Measurements from ENCODE around the gene LRRC57.
A peak's percentile ranks its signal among the peaks of the same experiment; 100 is the strongest.
"Not testable (repeated sequence)": the region's sequence is repeated elsewhere in the genome, so short reads cannot be mapped to it uniquely, and the experiment has no call there.

Gene LRRC57

DNA sequence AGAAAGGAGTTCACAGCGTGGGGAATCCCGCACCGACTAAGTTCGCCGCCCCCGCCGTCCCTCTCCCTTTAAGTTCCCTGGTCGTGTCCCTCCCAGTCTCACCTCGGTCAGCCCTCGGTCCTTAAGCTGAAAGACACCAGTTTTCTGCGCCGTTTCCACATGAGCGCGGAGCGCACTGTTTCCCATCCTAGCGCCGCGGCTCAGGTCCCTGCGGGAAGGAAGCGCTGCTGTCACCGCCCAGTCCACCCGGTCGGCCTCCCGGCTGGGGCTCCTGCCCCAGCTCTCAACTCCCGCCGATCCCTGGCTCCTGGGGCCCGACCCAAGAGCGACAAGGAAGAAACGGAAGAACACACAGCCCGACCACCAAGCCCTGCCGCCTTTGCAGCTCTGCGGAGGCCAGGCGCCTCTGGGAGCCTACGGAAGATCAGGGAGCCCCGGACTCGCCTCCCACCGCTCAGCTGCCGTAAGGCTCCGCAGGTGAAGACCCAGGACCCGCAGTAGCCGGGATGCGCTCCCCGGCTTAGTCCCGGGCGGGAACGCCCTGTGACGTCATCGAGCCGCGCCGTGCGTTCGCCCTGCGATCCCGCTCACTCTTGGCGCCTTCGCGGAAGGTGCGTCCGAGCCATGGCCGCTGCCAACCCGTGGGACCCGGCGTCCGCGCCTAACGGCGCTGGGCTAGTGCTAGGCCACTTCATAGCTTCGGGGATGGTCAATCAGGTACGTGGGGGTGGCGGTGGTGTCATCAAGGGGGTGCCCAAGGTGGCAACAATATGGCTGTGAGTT, at the start of gene LRRC57, which contains the start of gene HAUS2:
Gene LRRC57, minus strand, starts transcription at position 545 of the 783 bp plus-strand sequence. Its CDS starts 359 bp downstream, at position 186.
Gene HAUS2, plus strand, starts transcription at position 590 of the 783 bp plus-strand sequence. Its CDS starts 35 bp downstream, at position 625.
- DNase-seq (ENCODE audit: low read depth): peak; percentile 53

DNA sequence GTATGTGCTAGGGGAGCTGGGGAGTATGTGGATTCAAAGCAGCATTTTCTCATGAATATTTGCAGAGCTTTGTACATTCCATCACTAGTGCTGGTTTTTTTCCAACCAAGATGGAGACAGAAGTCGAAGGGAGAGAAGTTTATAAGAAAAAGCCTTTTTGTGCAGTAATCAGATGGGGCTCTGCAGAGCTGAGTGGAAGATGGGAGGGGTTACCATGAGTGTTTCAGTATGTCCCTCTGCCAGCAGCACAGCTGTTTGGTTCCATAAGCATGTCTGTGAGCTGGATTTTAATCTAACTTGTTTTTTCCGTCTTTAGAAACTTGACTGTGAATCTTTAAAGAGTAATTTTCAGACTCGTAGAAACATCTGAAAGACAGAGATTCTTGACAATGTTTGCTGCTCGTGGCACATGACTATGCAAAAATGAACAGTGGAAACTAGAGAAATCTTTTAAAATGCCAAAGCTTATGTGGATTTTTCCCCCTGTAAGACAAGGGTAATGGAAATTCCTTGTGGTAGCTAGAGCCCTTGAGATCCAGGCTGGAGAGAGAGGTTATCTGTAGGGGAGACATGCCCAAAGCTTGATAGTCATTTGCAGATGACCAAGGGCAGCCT, 47.1 kb upstream of the LRRC57 start:
- DNase-seq (ENCODE audit: low read depth): no peak

- DNase-seq (ENCODE audit: low read depth): no peak
Observed at GRCh38 chr15:42594095-42594494, 45.5 kb upstream of the LRRC57 start.

DNA sequence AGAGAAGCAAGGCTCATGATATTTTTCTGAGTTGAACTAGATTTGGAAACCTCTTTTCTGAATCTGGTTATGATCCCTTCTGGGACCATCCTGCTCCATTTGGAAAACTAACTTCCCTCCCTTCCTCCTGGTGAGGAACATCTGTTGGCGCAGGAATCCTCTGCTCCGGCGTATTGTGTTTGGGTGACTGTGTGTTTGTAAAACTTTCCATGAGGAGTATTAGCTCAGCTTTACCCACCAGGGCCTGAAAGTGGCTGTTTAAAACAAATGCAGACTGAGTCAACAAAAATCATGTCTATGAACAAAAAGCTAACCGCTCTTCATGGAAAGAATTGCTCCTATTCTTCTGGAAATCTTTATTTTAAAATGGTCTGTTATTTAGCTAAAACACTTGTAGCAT, 44.5 kb upstream of the LRRC57 start:
- no peak for DNase-seq (ENCODE audit: low read depth)

- no peak for DNase-seq (ENCODE audit: low read depth)
Observed at GRCh38 chr15:42592716-42593115, 44.1 kb upstream of the LRRC57 start.

- no peak for DNase-seq (ENCODE audit: low read depth)
Observed at GRCh38 chr15:42591238-42591934, 42.8 kb upstream of the LRRC57 start.

GRCh38 chr15:42590619-42591237, 42.1 kb upstream of the LRRC57 start:
- no peak for DNase-seq (ENCODE audit: low read depth)

- DNase-seq (ENCODE audit: low read depth): no peak
Observed at GRCh38 chr15:42584031-42584765, 35.6 kb upstream of the LRRC57 start.

GRCh38 chr15:42582569-42583375, 34.2 kb upstream of the LRRC57 start:
- DNase-seq (ENCODE audit: low read depth): no peak

- DNase-seq (ENCODE audit: low read depth): no peak
Observed at GRCh38 chr15:42581272-42581730, 32.7 kb upstream of the LRRC57 start.

DNA sequence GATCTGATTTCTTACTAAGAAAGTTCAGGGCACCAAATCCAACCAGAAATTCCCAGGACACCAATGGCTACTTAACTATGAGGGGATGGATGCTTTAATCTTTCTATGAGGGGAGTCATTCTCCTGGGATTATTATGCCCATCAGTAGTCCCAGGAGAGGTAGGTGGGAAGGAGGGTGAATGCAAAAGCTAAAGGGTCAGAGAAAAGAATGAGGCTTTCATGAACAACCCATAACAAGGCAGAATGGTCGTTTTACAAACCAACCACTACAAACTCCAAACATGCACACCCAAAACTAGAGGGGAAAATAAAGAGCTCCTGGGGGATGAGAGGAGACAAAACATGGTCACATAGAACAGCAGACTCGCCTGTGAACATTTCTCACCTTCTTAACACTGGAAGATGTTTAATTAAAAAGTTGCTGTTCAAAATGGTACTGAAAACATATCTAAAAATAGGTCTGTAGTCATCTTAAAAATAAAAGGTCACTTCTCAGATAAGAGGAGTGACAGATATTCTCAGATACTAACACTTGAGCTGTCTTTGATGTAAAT, 30.5 kb upstream of the LRRC57 start:
- DNase-seq (ENCODE audit: low read depth): no peak

DNA sequence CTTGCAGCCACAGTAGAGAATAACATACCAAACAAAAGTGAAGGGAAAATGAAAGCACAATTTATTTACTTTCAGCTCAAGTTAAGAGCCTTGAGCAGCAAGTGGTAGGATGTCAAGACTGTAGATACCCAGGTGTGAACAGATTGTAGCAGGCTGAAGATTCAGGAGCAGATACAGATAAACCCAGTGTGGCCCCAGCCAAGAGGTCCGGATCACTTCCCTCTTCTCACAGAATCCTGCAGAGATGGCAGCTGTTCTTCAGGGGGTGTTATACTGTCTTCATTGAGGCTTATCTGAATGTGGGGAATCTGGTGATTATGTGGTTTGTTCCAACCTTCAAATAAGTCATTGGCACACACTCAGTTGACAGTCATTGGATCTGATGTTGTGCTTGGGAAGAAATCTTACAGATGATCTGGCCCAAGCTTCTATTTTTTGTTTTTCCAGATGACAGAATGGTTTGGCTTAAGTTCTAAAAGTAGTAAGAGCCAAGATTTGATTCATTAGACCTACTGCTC, 29.0 kb upstream of the LRRC57 start:
- DNase-seq (ENCODE audit: low read depth): no peak

- DNase-seq (ENCODE audit: low read depth): no peak
Observed at GRCh38 chr15:42576776-42577175, 28.2 kb upstream of the LRRC57 start.

DNA sequence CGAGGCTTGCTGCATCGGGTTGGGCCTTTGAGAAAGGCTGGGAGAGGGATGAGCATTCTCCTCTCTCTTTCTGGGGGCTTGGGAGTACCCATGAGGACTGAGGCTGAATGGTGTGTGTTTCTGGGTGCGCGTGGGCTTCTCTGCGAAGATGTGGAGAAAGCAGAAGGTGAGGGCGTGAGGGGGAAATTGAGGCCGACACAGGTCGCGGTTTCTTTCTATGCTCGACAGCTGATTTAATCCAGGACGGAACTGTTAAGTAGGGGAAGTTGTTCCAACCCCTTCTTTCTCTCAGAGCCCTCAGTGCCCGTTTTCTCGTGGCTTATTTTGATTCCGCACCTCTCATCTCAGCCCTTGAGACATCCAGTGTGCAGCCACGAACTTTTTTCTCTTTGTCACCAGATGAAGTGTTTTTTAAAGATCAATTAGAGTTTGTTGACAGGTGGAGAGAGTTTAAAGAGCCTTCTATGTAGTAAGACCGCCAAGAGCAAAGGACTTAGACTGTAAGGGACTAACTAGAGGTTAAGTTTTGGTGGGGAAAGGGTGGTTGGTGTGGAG, 27.5 kb upstream of the LRRC57 start:
- no peak for DNase-seq (ENCODE audit: low read depth)

DNA sequence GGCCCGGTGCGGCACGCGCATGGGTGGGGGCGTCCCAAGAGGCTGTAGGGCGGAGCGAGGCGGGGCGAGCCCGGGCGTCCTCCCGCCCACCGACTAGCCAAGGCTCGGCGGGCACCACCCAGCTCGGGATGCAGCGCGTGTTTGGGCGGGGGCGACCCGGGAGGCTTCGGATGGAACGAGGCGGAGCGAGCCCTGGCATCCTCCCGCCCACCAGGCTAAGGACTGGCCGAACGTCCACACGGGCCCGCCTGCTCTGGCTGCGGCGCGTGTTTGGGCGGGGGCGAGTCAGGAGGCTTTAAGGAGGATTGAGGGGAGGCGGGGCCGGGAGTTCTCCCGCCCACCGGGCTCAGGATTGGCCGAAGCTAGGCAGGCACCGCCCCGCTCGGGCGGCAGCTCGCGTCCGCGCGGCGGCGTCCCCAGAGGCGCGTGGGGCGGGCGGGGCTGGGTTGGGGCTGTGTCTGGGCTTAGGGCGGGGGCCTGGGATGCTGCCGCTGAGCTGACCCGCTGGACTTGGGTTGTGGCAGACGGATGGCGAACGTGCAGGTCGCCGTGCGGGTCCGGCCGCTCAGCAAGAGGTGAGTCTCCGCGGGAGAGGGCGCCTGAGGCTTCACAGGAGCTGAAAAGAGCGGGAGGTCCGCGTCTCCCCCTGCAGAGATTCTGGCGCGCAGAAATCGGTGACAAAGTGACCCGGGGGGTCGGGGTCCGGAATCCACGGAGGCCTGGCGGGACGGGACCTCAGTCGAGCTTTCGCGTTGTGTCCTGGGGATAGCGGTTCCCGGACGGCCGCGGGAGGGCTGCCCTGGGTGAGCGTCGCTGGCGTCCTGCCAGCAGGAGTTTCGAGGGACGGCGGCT, 26.8 kb upstream of the LRRC57 start, which contains the start of gene STARD9:
Gene STARD9, plus strand, starts transcription at position 419 of the 852 bp plus-strand sequence. Its CDS starts 110 bp downstream, at position 529.
- peak; percentile 91 for DNase-seq (ENCODE audit: low read depth)

DNA sequence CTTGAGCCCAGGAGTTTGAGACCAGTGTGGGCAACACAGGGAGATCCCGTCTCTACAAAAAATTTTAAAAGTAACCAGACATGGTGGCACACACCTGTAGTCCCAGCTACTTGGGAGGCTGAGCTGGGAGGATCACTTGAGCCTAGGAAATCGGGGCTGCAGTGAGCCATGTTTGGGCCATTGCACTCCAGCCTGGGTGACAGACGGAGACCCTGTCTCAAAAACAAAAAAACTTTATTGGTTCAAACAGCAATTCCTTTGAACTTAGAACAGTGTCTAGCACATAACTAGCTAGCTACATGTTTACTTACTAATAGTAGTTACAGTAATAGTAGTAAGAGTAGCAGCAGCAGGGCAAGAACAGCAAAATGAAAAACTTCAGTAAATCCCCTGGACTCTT, 10.1 kb upstream of the LRRC57 start:
- no peak for DNase-seq (ENCODE audit: low read depth)

- not testable (repeated sequence) for DNase-seq (ENCODE audit: low read depth)
Observed at GRCh38 chr15:42556550-42557207, 8.1 kb upstream of the LRRC57 start.

GRCh38 chr15:42553554-42553953, 5.0 kb upstream of the LRRC57 start:
- DNase-seq (ENCODE audit: low read depth): no peak

All from HS-5 (cell line).